HG03175 (cell line): ENCODE results near the gene NRARP.
"Not testable (repeated sequence)": the region's sequence is repeated elsewhere in the genome, so short reads cannot be mapped to it uniquely, and the experiment has no call there.

Experiments used
- ATAC-seq: cut with Tn5 transposase; IDR thresholded peaks from one replicate; pipeline ENCODE4 v1.9.1; 2021; ENCODE audit warnings: mild to moderate bottlenecking, moderate library complexity; ENCODE audit not compliant: unreplicated experiment

NRARP gene, protein sequence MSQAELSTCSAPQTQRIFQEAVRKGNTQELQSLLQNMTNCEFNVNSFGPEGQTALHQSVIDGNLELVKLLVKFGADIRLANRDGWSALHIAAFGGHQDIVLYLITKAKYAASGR

DNA sequence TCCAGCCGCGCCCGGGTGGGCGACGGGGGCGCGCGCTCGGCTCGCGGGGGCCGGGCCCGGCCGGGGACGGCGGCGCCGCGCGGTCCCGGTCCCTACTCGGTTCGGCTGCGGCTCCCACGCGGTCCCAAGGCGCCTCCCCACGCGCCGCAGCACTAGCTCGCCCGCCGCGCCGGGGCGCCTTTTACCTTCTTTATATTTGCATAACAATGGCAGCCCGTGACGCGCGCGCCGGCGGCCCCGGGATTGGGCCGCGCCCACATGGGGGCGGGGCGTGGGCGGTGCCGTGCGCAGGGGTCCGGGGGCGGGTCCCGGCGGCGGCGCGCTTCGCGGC lies at the start of gene NRARP:
Gene NRARP, minus strand, starts transcription at position 154 of the 331 bp plus-strand sequence. CDS start 343 bp downstream, outside the sequence.
- ATAC-seq: peak; percentile 82

DNA sequence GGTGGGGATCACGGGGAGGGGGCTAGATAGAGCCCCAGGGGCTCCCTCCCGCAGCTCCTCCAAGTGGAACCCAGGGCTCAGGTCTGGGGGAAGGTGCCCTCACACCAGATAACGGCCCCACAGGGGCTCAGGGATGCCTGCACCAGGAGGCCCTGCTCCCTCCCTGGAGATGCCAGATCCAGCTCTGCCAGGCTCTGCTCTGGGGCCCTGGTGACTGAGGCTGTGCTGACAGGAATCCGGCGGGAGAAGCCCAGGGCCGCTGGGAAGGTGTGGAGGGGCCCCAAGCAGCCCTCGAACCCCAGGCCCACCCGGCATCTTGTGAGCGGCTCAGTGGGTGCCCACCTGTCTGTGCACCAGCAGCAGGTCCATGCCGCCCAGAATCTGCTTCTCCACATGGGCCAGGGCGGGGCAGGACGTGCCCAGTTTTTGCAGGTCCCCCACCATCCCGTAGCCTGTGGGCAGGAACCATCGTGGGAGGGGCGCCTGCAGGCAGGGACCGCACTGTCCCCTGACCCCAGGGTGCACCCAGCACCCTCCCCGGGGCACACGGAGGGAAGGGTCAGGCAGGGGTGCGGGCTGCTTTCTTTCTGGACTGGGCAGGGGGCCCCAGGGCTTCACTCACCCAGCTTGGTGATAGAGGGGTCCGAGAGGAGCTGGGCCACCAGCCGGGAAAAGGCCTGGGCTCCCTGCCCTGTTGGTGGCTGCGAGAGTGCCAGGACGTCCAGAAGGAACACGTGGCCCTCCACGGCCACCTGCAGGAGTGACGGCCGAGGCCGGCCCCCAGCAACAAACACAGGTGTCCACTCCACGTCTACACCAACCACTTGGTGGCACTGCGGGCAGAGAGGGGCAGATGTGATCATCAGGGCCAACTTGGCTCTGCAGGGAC lies 48.9 kb upstream of the NRARP start:
- ATAC-seq: no peak

DNA sequence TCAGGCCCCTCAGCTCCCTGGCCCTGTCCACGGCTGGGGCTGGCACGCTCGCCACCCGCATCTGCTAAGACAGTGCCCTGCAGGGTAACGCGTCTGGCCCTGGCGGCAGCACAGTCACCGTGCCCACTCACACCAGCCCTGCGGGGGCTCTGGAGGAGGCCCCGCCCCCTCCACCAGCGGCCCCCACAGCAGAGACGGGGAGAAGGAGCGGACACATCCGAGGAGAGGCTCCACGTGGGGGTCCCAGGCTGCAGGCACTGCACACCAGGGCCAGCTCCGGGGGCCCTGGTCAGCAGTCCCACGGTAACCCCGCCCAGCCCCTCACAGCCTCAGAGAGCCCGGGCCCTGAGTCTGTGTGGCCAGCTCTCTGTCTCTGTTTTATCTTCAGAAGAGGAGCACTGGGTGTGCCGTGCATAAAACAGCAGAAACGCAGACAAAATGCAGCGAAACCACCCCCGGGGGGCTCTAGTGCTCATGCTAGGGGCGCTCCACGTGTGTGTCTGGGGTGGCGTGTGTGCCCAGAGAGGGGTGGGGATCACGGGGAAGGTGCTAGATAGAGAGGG lies 47.5 kb upstream of the NRARP start:
- no peak for ATAC-seq

DNA sequence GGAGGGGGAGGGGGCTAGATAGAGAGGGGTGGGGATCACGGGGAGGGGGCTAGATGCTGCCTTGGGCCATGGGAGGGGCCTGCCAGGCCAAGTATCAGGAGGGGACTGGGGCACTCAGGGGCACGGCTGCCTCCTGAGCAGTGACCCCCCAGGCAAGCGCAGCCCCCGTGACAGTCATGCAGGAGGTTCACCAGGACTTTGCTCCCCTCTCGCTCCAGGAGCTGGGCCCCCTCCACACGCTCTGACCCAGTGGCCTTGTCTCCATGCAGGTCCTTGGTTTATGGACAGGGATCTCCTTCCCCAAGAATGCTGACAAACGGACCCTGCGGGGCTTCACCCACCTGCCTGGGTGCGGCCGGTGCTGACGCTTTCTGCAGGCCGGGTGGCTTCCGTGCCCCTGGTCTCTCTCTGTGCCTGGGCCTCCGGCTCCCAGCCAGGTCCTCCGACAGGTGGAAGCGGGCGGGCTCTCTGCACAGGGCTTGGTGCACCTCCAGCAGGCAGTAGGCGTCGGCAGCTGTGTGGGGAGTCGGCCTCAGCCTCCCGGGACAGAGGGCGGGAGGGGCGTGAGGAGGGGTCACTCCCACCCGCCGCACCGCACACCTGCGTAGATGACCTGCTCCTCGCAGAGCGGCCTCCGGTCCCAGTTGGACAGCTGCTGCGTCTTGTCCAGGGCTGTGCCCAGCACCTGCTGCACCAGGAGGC lies 46.8 kb upstream of the NRARP start:
- no peak for ATAC-seq

DNA sequence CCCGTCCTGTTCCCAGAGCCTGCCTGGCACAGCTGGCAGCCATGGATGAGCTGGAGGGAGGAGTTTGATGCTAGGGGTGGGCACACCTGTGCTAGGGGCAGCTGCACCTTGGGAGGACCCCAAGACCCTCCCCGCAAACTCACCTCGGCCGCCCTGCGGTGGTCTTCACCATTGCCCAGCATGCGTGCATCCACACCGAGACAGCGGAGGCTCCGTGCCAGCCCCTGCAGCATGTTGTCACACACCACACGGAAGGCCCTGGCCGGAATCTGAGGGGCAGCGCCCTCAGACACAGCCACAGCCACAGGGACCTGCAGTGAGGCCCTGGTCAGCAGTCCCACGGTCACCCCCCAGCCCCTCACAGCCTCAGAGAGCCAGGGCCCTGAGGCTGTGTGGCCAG lies 45.9 kb upstream of the NRARP start:
- ATAC-seq: no peak

DNA sequence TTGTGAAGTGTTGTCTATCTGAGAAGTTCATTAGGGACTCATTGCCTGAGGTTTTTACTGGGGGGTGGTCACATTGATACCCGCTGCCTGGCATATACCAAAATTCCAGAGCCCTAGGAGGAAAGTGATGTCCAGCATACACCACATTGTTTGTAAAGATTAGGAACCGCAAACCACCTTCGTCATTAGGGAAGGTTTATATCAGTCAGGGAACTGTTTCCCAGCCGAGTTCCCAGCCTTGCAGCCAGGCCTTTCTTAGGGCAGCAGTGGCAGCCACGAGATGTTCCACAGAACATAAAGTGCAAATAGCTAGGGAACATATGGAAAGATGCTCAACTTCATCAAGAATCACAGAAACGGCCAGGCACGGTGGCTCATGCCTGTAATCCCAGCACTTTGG lies 40.4 kb upstream of the NRARP start:
- ATAC-seq: no peak

DNA sequence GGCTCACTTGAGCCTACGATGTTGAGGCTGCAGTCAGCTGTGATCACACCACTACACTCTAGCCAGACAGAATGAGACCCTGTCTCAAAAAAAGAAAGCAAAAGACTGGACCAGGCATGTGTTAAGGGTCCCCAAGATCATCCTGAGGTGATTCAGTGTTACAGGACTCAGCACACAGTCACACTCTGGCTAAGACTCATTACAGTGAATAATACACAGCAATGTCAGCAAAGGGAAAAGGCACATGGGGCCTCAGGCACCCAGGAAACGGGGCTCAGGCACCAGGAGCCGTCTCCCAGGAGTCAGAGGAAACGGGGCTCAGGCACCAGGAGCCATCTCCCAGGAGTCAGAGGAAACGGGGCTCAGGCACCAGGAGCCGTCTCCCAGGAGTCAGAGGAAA lies 39.2 kb upstream of the NRARP start:
- ATAC-seq: no peak

DNA sequence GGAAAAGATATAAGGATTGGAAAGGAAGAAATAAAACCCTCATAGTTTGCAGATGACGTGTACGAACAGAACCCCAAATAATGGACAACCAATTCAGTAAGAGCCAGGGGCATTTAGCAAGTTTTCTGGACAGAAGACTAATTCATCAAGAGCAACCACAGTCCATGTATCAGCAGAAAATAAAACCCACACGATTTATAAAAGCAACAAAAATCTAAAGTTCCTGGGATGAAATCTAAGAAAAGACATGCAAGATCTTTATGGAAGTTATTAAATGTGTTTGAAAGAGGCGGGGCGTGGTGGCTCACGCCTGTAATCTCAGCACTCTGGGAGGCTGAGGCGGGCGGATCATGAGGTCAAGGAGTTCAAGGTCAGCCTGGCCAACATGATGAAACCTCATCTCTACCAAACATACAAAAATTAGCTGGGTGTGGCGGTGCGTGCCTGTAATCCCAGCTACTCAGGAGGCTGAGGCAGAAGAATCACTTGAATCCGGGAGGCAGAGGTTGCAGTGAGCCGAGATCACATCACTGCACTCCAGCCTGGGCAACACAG lies 37.9 kb upstream of the NRARP start:
- ATAC-seq: not testable (repeated sequence)

GRCh38 chr9:137339045-137339907 lies 37.2 kb upstream of the NRARP start:
- ATAC-seq: no peak

DNA sequence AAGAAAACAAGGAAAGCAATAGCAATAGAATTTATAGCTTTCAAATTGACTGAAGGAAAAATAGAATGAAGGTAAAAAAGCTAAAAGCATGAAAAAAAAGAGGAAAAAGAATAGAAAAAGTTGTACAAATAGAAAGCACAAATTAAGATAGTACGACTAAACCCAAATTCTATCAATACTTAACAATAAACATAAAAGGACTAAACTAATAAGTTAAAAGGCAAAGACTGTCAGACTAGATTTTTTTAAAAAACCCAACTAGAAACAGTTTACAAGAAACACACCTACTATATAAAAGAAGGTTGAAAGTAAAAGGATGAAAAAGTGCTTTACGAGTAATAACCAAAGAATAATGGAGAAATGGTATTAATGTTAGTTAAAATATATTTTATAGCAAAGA lies 34.7 kb upstream of the NRARP start:
- no peak for ATAC-seq

GRCh38 chr9:137333016-137333671 lies 31.1 kb upstream of the NRARP start:
- ATAC-seq: no peak

GRCh38 chr9:137331929-137332328 lies 29.9 kb upstream of the NRARP start:
- ATAC-seq: no peak

DNA sequence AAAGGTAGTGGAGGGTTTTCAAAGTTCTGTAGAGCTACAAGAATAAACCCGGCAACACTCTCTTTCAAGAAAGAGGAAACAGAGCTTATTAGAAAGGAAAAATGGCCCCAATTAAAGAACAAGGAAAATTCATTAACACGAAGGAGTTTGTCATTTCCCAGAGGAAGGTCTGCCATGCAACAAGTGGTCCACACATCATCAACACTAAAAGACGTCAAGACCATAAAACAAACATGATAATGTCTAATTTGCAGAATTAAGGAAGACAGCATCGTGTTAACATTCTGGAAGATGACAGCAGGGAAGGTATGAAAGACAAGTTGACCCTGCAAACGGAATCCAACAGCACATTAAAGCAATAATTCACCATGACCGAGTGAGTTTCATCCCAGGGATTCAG lies 28.6 kb upstream of the NRARP start:
- no peak for ATAC-seq

- ATAC-seq: not testable (repeated sequence)
Observed at GRCh38 chr9:137329590-137329989, 27.5 kb upstream of the NRARP start.

- not testable (repeated sequence) for ATAC-seq
Observed at GRCh38 chr9:137327641-137328550, 25.8 kb upstream of the NRARP start.

GRCh38 chr9:137326445-137327065 lies 24.5 kb upstream of the NRARP start:
- ATAC-seq: no peak

DNA sequence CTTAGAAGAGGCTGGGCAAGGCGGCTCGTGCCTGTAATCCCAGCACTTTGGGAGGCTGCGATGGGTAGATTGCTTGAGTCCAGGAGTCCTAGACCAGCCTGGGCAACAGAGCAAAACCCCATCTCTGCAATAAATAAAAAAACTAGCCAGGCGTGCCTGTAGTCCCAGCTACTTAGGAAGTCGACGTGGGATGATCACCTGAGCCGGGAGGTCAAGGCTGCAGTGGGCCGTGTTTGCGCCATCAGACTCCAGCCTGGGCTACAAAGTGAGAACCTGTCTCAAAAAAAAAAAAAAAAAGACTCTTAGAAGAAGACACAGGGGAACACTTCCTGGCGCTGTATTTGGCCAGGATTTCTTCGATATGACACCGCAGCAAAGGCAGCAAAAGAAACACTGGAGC lies 23.7 kb upstream of the NRARP start:
- ATAC-seq: no peak

DNA sequence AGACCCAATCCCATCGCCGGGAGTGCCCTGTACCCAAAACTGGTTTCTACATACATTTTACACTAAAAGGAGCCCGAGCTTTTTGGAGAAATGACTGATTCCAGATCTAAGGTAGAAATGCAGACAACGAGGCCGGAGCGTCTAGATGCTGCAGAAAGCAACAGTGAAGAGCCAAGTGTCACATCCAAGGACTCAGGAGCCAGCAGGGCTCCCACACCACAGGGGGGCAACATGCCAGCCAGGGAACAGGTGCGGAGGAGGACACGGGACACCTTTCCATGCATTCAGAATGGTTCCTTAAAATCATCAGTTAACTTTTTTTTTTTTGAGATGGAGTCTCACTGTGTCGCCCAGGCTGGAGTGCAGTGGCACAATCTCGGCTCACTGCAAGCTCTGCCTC lies 23.1 kb upstream of the NRARP start:
- no peak for ATAC-seq
